IPS-NIHi7 (cell line): ENCODE results near the gene DAP3.

Experiments
- DNase-seq: peaks from one replicate; pipeline ENCODE4 v3.0.0; 2012; ENCODE audit warnings: mixed read lengths; ENCODE audit errors: extremely low spot score

The DAP3 gene

GRCh38 chr1:155776414-155776813 is 87.5 kb downstream of the DAP3 start:
- no peak for DNase-seq

GRCh38 chr1:155777582-155777981 is 88.7 kb downstream of the DAP3 start:
- no peak for DNase-seq
